HG03460 (cell line): ENCODE data around the gene ATP1A3.
A peak's percentile ranks its signal among the peaks of the same experiment; 100 is the strongest.

Source experiments
- ATAC-seq: cut with Tn5 transposase; IDR thresholded peaks from one replicate; pipeline ENCODE4 v1.9.1; 2021; ENCODE audit not compliant: unreplicated experiment

Gene ATP1A3

GRCh38 chr19:41987141-41987860 lies 6.7 kb downstream of the ATP1A3 start:
- ATAC-seq = no peak

DNA sequence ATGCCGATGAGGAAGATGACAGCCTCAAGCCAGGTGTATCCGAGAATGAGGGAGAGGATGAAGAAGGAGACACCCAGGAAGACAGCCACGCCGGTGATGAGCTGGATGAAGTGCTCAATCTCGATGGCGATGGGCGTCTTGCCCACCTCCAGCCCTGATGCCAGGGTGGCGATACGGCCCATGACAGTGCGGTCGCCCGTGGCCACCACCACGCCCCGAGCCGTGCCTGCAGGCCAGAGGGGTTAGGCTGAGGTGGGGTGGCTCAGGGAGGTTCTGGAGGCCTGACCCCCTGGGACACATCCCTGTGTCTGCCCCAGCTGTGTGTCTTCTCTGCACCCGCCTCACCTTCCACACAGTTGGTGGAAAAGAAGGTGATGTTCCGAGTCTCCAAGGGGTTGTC lies 9.1 kb downstream of the ATP1A3 start:
- ATAC-seq = no peak

GRCh38 chr19:41981724-41982123 lies 12.3 kb downstream of the ATP1A3 start:
- ATAC-seq = no peak

- ATAC-seq = no peak
Measured at GRCh38 chr19:41978470-41978869, 15.6 kb downstream of the ATP1A3 start.

GRCh38 chr19:41977916-41978315 lies 16.1 kb downstream of the ATP1A3 start:
- ATAC-seq = no peak

DNA sequence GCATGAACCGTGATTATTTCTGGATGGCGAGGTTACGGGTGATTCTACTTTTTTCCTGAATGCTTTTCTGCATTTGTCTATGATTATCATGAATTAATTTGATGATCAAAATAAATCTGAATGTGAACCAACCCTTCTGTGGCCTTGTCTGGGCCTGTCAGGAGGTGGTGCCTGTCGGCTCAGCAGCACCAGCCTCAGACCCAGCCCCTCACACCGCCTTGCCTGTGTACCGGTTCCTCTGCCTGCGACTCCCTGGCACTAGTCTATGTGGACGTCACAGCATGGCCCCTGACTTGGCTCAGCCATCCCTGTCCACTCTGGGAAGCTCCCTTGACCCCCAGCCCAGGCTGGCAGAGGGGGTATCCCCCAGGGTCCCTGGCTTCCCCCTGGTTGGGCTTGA lies 19.4 kb downstream of the ATP1A3 start:
- no peak for ATAC-seq

DNA sequence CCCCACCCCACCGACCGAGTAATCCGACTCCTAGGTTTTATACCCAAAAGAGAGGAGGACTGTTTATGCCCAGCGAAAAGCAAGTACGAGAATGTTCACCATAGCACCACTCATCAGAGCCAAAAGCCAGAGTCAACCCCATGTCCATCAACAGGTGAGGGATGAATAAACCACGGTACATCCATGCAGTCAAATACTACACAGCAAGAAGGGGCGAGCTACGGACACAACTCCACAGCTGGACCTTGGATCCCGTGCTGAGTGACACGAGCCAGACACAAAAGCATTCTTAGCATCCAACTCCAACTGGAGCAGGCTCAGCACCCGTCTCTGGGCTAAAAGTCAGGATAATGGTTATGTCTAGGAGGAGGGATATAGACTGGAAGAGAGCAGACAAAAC lies 22.7 kb downstream of the ATP1A3 start:
- no peak for ATAC-seq

GRCh38 chr19:41969772-41970458 lies 24.1 kb downstream of the ATP1A3 start:
- ATAC-seq = no peak

DNA sequence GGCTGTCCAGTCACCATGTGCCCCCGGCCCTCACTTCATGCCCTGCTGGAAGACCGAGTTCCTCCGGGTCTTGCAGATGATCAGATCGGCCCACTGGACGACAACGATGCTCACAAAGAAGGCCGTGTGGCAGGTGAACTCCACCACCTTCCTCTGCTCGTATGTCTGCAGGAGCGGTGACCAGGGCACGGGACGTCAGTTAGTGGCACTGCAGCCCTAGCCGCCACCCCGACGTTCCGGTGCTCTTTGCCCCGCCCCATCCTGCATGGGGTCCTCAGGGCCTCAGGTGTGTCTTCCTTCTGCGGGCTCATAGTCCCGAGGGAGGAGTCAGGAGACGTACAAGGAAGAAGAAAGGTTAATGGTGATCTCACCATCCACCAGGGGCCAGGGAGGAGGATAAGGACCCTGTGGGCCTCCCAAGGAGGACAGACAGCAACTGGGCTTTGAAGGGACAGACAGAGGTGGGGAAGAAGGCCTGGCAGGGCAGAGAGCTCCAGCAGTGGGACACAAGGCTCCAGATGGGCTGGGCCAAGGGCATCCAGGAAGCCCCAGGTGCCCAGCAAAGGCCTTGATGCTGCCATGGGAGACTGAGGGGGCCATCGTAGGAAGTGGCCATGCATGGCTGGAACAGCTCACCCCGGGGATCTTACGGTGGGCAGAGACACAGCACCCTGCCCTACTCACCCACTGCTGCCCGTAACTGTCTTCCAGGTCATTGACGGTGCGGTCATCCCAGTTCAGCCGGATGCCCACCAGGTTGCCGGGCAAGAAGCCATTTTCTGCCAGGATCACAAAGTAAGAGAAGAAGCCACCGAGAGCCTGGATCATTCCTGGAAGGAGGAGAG lies 25.1 kb downstream of the ATP1A3 start:
- no peak for ATAC-seq

DNA sequence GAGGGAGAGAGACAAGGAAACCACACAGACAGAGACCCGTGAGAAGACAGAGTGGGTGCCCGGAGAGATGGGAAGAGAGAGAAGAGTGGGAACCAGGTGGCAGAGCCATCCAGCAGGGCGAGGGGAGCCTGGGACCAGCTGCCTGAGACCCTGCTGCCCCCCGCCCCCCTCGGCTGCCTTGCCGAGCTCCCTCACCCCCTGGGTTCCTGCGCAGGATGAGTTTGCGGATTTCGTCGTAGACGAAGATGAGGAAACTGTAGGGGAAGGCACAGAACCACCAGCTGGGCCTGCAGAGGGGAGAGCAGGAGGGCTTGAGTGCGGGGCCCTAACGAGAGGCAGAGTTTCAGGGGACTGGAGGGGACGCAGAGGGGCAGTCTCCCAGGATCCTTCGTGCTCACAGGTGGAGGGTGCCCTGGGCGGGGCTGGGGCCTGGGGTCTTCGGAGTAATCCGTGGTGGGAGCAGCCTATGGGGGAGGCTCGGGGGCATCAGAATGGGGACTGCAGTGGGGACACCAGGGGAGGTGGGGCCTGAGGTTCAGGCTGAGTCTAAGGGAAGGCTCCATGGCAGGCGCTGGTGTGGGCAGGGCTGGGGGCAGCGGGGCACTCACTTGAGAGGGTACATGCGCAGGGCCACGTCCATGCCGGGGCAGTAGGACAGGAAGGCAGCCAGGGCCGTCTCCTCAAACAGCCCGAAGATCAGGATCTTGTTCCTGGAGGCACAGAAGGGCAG lies 26.8 kb downstream of the ATP1A3 start:
- no peak for ATAC-seq

DNA sequence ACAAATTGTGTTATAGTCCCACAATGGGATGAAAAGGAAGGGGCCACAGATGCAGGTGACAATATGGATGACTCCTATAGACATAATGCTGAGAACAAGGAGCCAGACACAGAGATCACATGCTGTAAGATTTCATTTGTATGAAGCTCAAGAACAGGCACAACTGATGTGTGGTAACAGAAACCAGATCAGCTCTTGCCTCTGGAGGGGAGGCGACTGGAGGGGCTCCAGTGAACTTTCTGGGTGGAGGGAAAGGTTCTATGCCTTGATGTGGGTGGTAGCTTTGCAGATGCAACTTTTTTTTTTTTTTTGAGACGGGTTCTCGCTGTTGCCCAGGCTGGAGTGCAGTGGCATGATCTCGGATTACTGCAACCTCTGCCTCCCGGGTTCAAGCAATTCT lies 28.9 kb downstream of the ATP1A3 start:
- ATAC-seq = no peak

GRCh38 chr19:41960973-41961372 lies 33.1 kb downstream of the ATP1A3 start:
- no peak for ATAC-seq

- ATAC-seq = peak; percentile 83
Measured at GRCh38 chr19:41959056-41960053, 34.7 kb downstream of the ATP1A3 start, which contains the start of gene RABAC1. TSS of gene RABAC1 (minus strand) at chr19:41959321. CDS start at chr19:41959292, 29 bp downstream.

DNA sequence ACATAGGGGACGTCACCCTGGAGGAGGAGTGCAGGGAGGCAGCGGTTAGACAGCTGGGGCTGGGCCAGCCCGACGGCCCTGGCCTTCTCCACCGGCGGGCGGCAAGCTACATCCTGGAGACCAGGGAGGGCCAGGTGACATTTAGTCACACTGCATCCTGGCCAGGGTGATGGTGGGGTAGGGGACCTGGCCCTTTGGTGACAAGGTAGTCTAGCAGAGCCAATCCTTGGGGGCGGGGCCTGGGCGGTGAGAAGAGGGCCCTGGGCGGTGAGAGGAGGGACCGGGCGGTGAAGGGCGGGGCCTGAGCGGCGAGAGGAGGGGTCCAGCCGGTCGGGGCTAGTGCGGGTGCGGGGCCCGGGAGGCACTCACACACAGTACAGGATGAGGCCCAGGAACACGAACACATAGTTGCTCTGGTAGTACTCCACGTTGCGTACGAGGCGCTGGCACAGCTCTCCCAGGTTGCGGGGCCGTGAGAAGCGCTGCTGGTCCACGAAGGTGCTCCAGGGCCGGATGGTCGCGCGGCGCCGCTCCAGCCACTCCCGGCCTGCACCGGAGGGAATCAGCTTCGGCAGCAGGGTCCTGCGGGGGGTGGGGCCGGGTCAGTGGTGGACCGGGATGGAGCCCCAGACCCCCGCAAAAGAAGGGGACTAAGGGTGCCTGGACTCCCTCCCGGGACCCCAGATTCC lies 35.5 kb downstream of the ATP1A3 start:
- peak; percentile 56 for ATAC-seq

DNA sequence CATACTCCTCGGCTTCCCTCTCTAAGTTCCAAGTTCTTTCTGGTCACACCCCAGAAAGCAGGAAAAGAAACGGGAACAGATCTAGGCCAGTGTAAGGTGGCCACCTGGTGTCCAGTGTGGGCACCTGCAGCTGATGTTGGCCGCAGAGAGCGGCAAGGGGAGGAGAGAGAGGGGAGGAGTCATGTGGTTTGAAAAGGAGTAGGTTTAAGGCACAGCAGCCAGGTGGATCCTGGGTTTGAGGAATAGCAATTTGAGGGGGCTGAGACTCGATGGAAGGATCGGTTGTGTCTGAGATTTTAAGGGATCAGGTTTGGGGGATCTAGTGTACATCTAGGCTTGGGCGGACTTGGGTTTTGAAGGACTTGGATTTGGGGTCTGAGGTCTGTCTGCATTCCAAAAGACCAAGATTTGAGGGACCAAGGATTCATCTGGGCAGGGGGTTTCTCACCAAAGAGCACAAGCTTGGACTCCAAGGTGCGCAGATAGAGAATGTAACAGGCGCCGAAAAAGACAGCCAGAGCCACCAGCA lies 36.1 kb downstream of the ATP1A3 start:
- ATAC-seq = no peak

- ATAC-seq = no peak
Measured at GRCh38 chr19:41957161-41957837, 36.7 kb downstream of the ATP1A3 start.

GRCh38 chr19:41956621-41957020 lies 37.4 kb downstream of the ATP1A3 start:
- no peak for ATAC-seq

DNA sequence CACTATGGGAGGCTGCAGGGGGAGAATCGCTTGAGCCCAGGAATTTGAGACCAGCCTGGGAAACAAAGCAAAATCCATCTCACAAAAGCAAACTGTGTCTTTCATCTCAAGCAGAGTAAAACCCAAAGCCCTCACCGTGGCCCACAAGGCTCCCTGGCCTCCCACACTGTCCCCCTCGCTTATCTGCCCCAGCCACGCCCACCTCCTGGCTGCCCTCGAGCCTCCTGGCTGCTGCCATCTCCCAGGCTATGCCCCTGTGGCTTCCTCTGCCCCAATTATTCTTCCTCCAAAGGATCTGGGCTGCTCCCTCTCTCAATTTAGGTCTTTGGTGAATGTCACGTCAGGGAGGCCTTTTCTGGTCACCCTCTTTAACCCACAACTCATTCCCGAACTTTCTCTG lies 38.5 kb downstream of the ATP1A3 start:
- ATAC-seq = no peak
